ENCODE results near the gene DCP1A.
"Not testable (repeated sequence)": the region's sequence is repeated elsewhere in the genome, so short reads cannot be mapped to it uniquely, and the experiment has no call there.

Gene DCP1A

GRCh38 chr3:53347261-53348064, at the start of gene DCP1A:
TSS of gene DCP1A (minus strand) at chr3:53347543. CDS start at chr3:53347517, 26 bp downstream.
- peak; percentile 84 to 92 (median 89) for DNase-seq (ENCODE audit: low read depth in 4 of 4, low spot score in 1 of 4)

GRCh38 chr3:53384465-53385423, 37.4 kb upstream of the DCP1A start:
- DNase-seq (ENCODE audit: low read depth in 4 of 4, low spot score in 1 of 4): no peak

- no peak for DNase-seq (ENCODE audit: low read depth in 4 of 4, low spot score in 1 of 4)
Observed at GRCh38 chr3:53382106-53382505, 34.8 kb upstream of the DCP1A start.

DNA sequence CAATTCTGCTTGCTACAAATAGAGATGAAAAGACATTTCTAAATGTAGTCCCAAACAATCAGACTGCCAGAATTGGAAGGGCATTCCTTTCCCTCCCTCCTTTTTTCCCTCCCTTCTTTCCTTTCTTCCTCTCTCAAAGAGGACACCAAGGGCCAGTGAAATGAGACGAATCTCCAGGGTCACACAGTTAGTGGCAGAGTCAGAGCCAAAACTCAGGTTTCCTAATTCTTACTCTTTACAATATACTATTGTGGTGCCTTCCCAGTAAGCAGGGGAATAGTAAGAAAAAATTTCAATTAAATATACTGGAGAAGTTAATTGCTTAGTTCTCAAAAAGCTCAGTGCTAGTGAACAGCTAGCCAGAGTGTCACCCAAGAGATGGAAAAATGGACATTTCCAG, 33.0 kb upstream of the DCP1A start:
- no peak for DNase-seq (ENCODE audit: low read depth in 4 of 4, low spot score in 1 of 4)

DNA sequence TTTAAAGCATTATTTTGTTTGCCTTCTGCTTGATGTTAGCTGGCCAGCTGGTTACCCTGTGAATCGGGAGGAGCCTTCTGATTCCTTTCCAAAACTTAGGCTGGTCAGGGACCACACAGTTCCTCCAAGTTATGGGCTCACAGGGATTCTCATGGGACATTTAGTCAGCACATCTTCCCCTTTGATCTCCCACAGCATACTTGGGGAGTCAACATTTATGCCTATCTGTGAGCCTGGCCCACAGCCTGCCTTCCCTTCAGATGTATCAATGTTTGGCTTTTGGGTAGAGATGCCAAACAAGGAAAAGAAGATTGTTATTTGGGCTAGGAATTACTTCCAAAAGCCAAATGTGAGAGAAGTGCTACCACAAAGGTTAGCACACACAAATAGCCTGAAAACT, 32.6 kb upstream of the DCP1A start:
- no peak for DNase-seq (ENCODE audit: low read depth in 4 of 4, low spot score in 1 of 4)

- no peak for DNase-seq (ENCODE audit: low read depth in 4 of 4, low spot score in 1 of 4)
Observed at GRCh38 chr3:53377794-53378193, 30.5 kb upstream of the DCP1A start.

DNA sequence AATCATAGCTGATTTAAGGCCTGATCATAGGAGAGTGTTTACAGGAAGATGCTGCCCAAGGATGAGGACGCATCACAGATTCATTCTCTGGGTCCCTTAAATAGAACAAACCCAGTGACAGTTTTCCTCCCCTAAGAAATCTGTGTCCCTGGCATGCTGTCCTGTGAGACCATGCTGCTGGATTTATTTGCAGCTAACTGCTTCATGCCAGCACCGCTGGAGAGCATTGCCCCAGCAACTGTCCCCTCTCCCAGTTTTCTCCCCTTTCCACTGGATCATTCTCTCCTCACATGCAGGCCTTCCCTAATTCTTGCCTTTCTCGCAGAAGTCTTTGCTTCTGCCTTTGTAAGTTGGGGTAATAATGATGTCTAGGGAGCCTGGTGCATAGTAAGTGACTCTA, 29.3 kb upstream of the DCP1A start:
- DNase-seq (ENCODE audit: low read depth in 4 of 4, low spot score in 1 of 4): no peak

DNA sequence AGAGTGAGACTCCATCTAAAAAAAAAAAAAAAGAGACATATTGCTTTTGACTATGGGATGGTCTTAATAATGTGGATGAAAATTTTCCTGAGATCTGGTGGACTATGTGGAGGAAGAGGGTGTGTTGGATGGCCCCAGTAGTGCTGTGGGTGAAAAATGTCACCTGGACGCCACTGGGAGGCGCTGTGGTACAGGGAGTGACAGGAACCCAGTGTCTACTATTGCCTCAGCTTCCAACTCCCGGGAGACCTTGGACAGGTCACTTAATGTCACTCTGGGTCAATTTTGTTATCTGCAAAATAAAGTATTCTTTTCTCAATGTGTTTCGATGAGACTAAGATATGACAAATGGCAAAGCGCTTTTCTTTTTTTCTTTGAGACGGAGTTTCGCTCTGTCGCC, 27.7 kb upstream of the DCP1A start:
- DNase-seq (ENCODE audit: low read depth in 4 of 4, low spot score in 1 of 4): peak; percentile 7 to 46 (median 26)

DNA sequence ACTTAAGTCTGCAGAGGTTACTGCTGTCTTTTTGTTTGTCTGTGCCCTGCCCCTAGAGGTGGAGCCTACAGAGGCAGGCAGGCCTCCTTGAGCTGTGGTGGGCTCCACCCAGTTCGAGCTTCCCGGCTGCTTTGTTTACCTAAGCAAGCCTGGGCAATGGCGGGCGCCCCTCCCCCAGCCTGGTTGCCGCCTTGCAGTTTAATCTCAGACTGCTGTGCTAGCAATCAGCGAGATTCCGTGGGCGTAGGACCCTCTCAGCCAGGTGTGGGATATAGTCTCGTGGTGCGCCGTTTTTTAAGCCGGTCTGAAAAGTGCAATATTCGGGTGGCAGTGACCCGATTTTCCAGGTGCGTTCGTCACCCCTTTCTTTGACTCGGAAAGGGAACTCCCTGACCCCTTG, 23.4 kb upstream of the DCP1A start:
- DNase-seq (ENCODE audit: low read depth in 4 of 4, low spot score in 1 of 4): not testable (repeated sequence)

DNA sequence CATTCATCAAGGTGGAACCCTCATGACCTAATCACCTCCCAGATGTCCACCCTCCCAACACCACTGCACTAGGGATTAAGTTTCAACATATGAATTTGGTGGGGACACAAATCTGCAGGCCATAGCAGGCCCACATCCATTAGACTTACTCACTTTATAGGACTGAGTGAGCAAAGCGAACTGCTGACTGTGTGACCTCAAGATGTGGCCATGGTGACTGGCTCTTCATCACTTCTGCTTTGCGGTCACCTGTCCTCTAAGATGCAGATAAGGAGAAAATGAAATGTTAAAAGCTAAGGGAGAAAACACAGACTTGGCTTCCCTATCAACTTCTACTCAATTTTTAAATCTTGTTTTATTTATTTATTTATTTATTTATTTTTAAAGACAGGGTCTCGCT, 14.5 kb upstream of the DCP1A start:
- DNase-seq (ENCODE audit: low read depth in 4 of 4, low spot score in 1 of 4): no peak

- no peak for DNase-seq (ENCODE audit: low read depth in 4 of 4, low spot score in 1 of 4)
Observed at GRCh38 chr3:53357458-53357857, 10.1 kb upstream of the DCP1A start.

- DNase-seq (ENCODE audit: low read depth in 4 of 4, low spot score in 1 of 4): no peak
Observed at GRCh38 chr3:53354945-53355498, 7.7 kb upstream of the DCP1A start.

GRCh38 chr3:53353202-53353601, 5.9 kb upstream of the DCP1A start:
- DNase-seq (ENCODE audit: low read depth in 4 of 4, low spot score in 1 of 4): no peak

DNA sequence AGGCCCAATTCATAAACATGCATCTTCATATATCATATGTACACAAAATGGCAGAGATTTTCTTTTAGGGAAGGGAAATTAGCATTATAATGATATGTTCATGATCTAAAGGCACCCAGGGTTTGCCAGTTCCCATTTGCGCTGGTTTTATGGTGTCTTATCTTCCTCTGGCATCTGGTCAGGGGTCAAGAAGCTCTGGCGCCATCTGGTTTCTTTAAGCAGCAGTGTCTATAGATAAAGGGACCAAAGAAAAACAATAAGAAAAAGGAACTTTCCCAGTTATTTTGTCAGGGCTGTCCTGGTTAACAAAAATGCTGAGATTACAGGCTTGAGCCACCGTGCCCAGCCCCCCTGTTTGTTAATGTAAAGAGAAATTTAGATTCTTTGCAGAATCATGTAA, 3.3 kb upstream of the DCP1A start:
- no peak for DNase-seq (ENCODE audit: low read depth in 4 of 4, low spot score in 1 of 4)

- DNase-seq (ENCODE audit: low read depth in 4 of 4, low spot score in 1 of 4): not testable (repeated sequence)
Observed at GRCh38 chr3:53348118-53348517, 775 bp upstream of the DCP1A start.

GRCh38 chr3:53346922-53347260, 452 bp downstream of the DCP1A start:
- no peak for DNase-seq (ENCODE audit: low read depth in 4 of 4, low spot score in 1 of 4)

DNA sequence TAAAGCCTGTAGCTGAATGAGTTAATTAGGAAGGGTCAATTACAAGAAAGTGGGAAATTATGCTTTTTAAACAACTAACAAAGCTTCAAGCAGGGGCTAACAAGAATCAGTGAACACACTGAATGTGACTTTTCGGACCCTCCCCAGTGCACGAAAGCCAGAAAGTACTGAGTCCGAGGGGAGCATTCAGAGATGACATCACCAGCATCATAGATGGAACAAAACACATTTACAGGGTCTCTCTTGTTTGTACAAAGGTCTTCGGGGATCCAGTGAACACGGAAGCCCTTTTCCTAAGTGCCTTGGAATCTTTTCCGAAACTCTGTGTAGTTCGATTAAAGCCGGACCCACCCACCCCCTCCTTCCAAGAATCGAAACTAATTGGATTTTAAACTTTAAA, 829 bp downstream of the DCP1A start:
- no peak for DNase-seq (ENCODE audit: low read depth in 4 of 4, low spot score in 1 of 4)

- DNase-seq (ENCODE audit: low read depth in 4 of 4, low spot score in 1 of 4): no peak
Observed at GRCh38 chr3:53342353-53342752, 5.0 kb downstream of the DCP1A start.

GRCh38 chr3:53337167-53337940, 10.0 kb downstream of the DCP1A start:
- no peak for DNase-seq (ENCODE audit: low read depth in 4 of 4, low spot score in 1 of 4)

GRCh38 chr3:53334742-53335141, 12.6 kb downstream of the DCP1A start:
- DNase-seq (ENCODE audit: low read depth in 4 of 4, low spot score in 1 of 4): no peak

- no peak for DNase-seq (ENCODE audit: low read depth in 4 of 4, low spot score in 1 of 4)
Observed at GRCh38 chr3:53331871-53332270, 15.5 kb downstream of the DCP1A start.
